Gastroesophageal sphincter (tissue), 3 donors: ENCODE results near the gene PDGFB.

Source experiments
- POLR2A ChIP-seq, 2 donors: fragments of 450-650 bp; IDR thresholded peaks; one replicate each; pipeline ENCODE4 v1.6.1; 2017; ENCODE audit warnings: antibody characterized with exemption in 2 of 2, mild to moderate bottlenecking in 2 of 2, moderate library complexity in 1 of 2
- POLR2AphosphoS5 ChIP-seq: sonication (generic); formaldehyde crosslinking; IDR thresholded peaks from one replicate; pipeline ENCODE4 v1.6.1; 2017; ENCODE audit warnings: antibody characterized with exemption
- TF ChIP-seq, protein P1 (sequence below), 4 experiments: fragments of 200-600 bp in 2 of 4; fragments of 450-650 bp in 2 of 4; sonication (generic) in 1 of 4; IDR thresholded peaks; one replicate each; pipeline ENCODE4 v1.5.1; 2017 to 2019; ENCODE audit warnings: antibody characterized with exemption in 4 of 4, mild to moderate bottlenecking in 2 of 4, moderate library complexity in 2 of 4

GRCh38 chr22:39276440-39277141 is 31.8 kb upstream of the PDGFB start:
- TF ChIP-seq, protein P1, sequence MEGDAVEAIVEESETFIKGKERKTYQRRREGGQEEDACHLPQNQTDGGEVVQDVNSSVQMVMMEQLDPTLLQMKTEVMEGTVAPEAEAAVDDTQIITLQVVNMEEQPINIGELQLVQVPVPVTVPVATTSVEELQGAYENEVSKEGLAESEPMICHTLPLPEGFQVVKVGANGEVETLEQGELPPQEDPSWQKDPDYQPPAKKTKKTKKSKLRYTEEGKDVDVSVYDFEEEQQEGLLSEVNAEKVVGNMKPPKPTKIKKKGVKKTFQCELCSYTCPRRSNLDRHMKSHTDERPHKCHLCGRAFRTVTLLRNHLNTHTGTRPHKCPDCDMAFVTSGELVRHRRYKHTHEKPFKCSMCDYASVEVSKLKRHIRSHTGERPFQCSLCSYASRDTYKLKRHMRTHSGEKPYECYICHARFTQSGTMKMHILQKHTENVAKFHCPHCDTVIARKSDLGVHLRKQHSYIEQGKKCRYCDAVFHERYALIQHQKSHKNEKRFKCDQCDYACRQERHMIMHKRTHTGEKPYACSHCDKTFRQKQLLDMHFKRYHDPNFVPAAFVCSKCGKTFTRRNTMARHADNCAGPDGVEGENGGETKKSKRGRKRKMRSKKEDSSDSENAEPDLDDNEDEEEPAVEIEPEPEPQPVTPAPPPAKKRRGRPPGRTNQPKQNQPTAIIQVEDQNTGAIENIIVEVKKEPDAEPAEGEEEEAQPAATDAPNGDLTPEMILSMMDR (IDR thresholded peaks at IDR 0.05) = no peak
- TF ChIP-seq POLR2A (IDR thresholded peaks at IDR 0.05) (no peak), POLR2AphosphoS5 (no peak)
